GM23248 (cell line): ENCODE measurements around the gene CCDC127. TPM values are rescaled to one million over a fixed set of nuclear protein-coding genes. Genes with fewer than 3 reads are reported as not detected.

Experiments used
- DNase-seq: peaks from one replicate; pipeline ENCODE4 v3.0.0-alpha.2; 2015
- H2AFZ ChIP-seq: fragments of 200-600 bp; sonication (generic); 2 replicates; pipeline ENCODE4 v1.6.1; 2016; ENCODE audit warnings: antibody characterized with exemption
- H3F3A ChIP-seq: fragments of 200-600 bp; sonication (generic); 2 replicates; pipeline ENCODE4 v1.6.1; 2016; ENCODE audit warnings: mild to moderate bottlenecking, antibody characterized with exemption, mixed run types; ENCODE audit not compliant: insufficient read depth
- H3K27ac ChIP-seq: fragments of 200-600 bp; sonication (generic); 2 replicates; pipeline ENCODE4 v1.5.1; 2016; ENCODE audit warnings: mild to moderate bottlenecking
- H3K27me3 ChIP-seq: fragments of 200-600 bp; sonication (generic); replicated peaks from 2 replicates; pipeline ENCODE4 v1.6.1; 2016; ENCODE audit warnings: mild to moderate bottlenecking; ENCODE audit not compliant: insufficient read depth
- H3K36me3 ChIP-seq: fragments of 200-600 bp; sonication (generic); 2 replicates; pipeline ENCODE4 v1.6.1; 2016; ENCODE audit warnings: low read depth, mild to moderate bottlenecking
- H3K4me1 ChIP-seq: fragments of 200-600 bp; sonication (generic); 2 replicates; pipeline ENCODE4 v1.6.1; 2016; ENCODE audit warnings: mild to moderate bottlenecking; ENCODE audit not compliant: insufficient read depth
- H3K4me2 ChIP-seq: fragments of 200-600 bp; sonication (generic); one replicate; pipeline ENCODE4 v1.6.1; 2016; ENCODE audit warnings: mild to moderate bottlenecking; ENCODE audit not compliant: unreplicated experiment
- H3K4me3 ChIP-seq: fragments of 200-600 bp; sonication (generic); 2 replicates; pipeline ENCODE4 v1.5.1; 2016; ENCODE audit warnings: mild to moderate bottlenecking
- H3K79me2 ChIP-seq: fragments of 200-600 bp; sonication (generic); 2 replicates; pipeline ENCODE4 v1.6.1; 2016; ENCODE audit warnings: mild to moderate bottlenecking; ENCODE audit not compliant: insufficient read depth
- H3K9ac ChIP-seq: fragments of 200-600 bp; sonication (generic); 2 replicates; pipeline ENCODE4 v1.6.1; 2016; ENCODE audit warnings: mild to moderate bottlenecking
- H3K9me2 ChIP-seq: fragments of 200-600 bp; sonication (generic); 2 replicates; pipeline ENCODE4 v1.6.1; 2016; ENCODE audit warnings: mixed run types, mild to moderate bottlenecking, moderate library complexity; ENCODE audit not compliant: insufficient read depth
- H3K9me3 ChIP-seq: fragments of 200-600 bp; sonication (generic); one replicate; pipeline ENCODE4 v1.6.1; 2017; ENCODE audit warnings: low read depth
- H4K20me1 ChIP-seq: fragments of 200-600 bp; sonication (generic); 2 replicates; pipeline ENCODE4 v1.6.0; 2016; ENCODE audit not compliant: insufficient read depth
- EZH2 ChIP-seq: fragments of 200-600 bp; sonication (generic); IDR thresholded peaks from 2 replicates; pipeline ENCODE4 v1.6.1; 2018; ENCODE audit warnings: antibody characterized with exemption, mild to moderate bottlenecking; ENCODE audit not compliant: insufficient read depth, poor library complexity, severe bottlenecking
- EZH2phosphoT487 ChIP-seq: fragments of 200-600 bp; sonication (generic); IDR thresholded peaks from 2 replicates; pipeline ENCODE4 v1.6.1; 2018; ENCODE audit warnings: antibody characterized with exemption, moderate library complexity, mild to moderate bottlenecking, low read depth; ENCODE audit not compliant: insufficient read depth
- WGBS, 2 experiments: methylation state at CpG; one replicate each; pipeline ENCODE4 v1.1.6; 2015 to 2017; ENCODE audit warnings: low lambda C conversion rate in 2 of 2, low coverage in 1 of 2; ENCODE audit errors: missing lambda C conversion rate in 2 of 2; 5-methylcytosine and 5-hydroxymethylcytosine counted together
- in situ Hi-C: fragments of 300-500 bp; cut with MboI; formaldehyde crosslinking; loops from 2 replicates; pipeline ENCODE4 v1.15.0; 2020
- polyA plus RNA-seq: library from polyadenylated mRNA; unstranded; fragments of >200 nt; fragmentation: Nextera tagmentation; extraction: Ambion mirVana; gene quantifications from 2 replicates; pipeline ENCODE4 v1.2.1, GENCODE V29; 2016
- total RNA-seq: library from RNA; depleted of rRNA; stranded (reverse); fragments of >200 nt; shearing (Covaris generic); gene quantifications from 2 replicates; pipeline ENCODE4 v1.2.3, GENCODE V29; 2014

CCDC127 gene
- total and polyA plus RNA-seq, 2 experiments from 2014 or later = 6.3 to 11.3 TPM

- Histone ChIP-seq H3K4me1 (no peaks in the 10 kb centered on the region), H3K79me2 (peaks cover 4% of the 10 kb centered on the region; the same call in 1 of the 2 replicates), H3K4me2 (no peak overlapping the region), H3F3A (no peaks in the 10 kb centered on the region), H3K36me3 (no peaks in the 10 kb centered on the region), H3K9me2 (no peaks in the 10 kb centered on the region), H2AFZ (no peak overlapping the region), H3K9ac (no peak overlapping the region), H3K4me3 (no peak overlapping the region), H4K20me1 (no peaks in the 10 kb centered on the region), H3K9me3 (no peaks in the 10 kb centered on the region), H3K27ac (no peak overlapping the region), H3K27me3 (no peaks in the 10 kb centered on the region; the same call in 1 of the 2 replicates)
- TF ChIP-seq EZH2phosphoT487 (no peak), EZH2 (no peak)
- 70 to 79% methylated on average over 2 to 8 of the region's 10 CpGs for WGBS, 2 experiments
- in situ Hi-C loops = no loop called here
- no peak for DNase-seq
These were observed 21.6 kb downstream of the CCDC127 start for GRCh38 chr5:196350-196749.

GRCh38 chr5:195401-196160 is 22.4 kb downstream of the CCDC127 start:
- no peak for DNase-seq
- H3K36me3 ChIP-seq = no peaks in the 10 kb centered on the region
- no peak overlapping the region for H3K27ac ChIP-seq
- H3K4me2 ChIP-seq = no peak overlapping the region
- no peak overlapping the region for H3K9ac ChIP-seq
- H3K79me2 ChIP-seq = peaks cover 4% of the 10 kb centered on the region; the same call in 1 of the 2 replicates
- in situ Hi-C loops = no loop called here
- no peaks in the 10 kb centered on the region for H3K9me2 ChIP-seq
- WGBS, 2 experiments = 65 to 69% methylated on average over 31 to 32 of the region's 33 CpGs
- H3K27me3 ChIP-seq = no peaks in the 10 kb centered on the region; the same call in 1 of the 2 replicates
- TF ChIP-seq EZH2 = no peak
- TF ChIP-seq EZH2phosphoT487 = no peak
- no peaks in the 10 kb centered on the region for H3K4me1 ChIP-seq
- H3K4me3 ChIP-seq = no peak overlapping the region
- H2AFZ ChIP-seq = no peak overlapping the region
- no peaks in the 10 kb centered on the region for H3K9me3 ChIP-seq
- no peaks in the 10 kb centered on the region for H4K20me1 ChIP-seq
- no peaks in the 10 kb centered on the region for H3F3A ChIP-seq

GRCh38 chr5:194603-195209 is 23.2 kb downstream of the CCDC127 start:
- H3K4me2 ChIP-seq = no peak overlapping the region
- in situ Hi-C loops = no loop called here
- H3K4me1 ChIP-seq = no peaks in the 10 kb centered on the region
- no peaks in the 10 kb centered on the region for H4K20me1 ChIP-seq
- H3K9me2 ChIP-seq = no peaks in the 10 kb centered on the region
- no peak overlapping the region for H2AFZ ChIP-seq
- no peak overlapping the region for H3K27ac ChIP-seq
- no peaks in the 10 kb centered on the region for H3K36me3 ChIP-seq
- H3K9me3 ChIP-seq = no peaks in the 10 kb centered on the region
- H3K9ac ChIP-seq = no peak overlapping the region
- no peaks in the 10 kb centered on the region; the same call in 1 of the 2 replicates for H3K27me3 ChIP-seq
- no peak for DNase-seq
- no peak overlapping the region for H3K4me3 ChIP-seq
- WGBS, 2 experiments = 91% methylated on average over 35 to 36 of the region's 36 CpGs
- H3F3A ChIP-seq = no peaks in the 10 kb centered on the region
- TF ChIP-seq EZH2phosphoT487 = no peak
- TF ChIP-seq EZH2 = no peak
- H3K79me2 ChIP-seq = no peaks in the 10 kb centered on the region; the same call in 1 of the 2 replicates

- Histone ChIP-seq H3K27ac (no peak overlapping the region), H2AFZ (no peak overlapping the region), H3K4me2 (no peak overlapping the region), H3F3A (no peaks in the 10 kb centered on the region), H3K36me3 (no peaks in the 10 kb centered on the region), H4K20me1 (no peaks in the 10 kb centered on the region), H3K4me1 (no peaks in the 10 kb centered on the region), H3K79me2 (no peaks in the 10 kb centered on the region), H3K9me2 (no peaks in the 10 kb centered on the region), H3K27me3 (no peaks in the 10 kb centered on the region; the same call in 1 of the 2 replicates), H3K9me3 (no peaks in the 10 kb centered on the region), H3K9ac (no peak overlapping the region), H3K4me3 (no peak overlapping the region)
- TF ChIP-seq EZH2 (no peak), EZH2phosphoT487 (no peak)
- in situ Hi-C loops = no loop called here
- WGBS, 2 experiments = 69 to 74% methylated on average over 15 of the region's 15 CpGs
- no peak for DNase-seq
These were observed 23.9 kb downstream of the CCDC127 start for GRCh38 chr5:194102-194501.
